Effector memory CD4-positive, alpha-beta T cell (primary cell): Measurements from ENCODE around the gene KRTAP24-1.

ENCODE experiments used
- DNase-seq, 3 donors: peaks; one replicate each; pipeline ENCODE4 v3.0.0-alpha.2; 2020
- H3K27ac ChIP-seq: 2 replicates; pipeline ENCODE4 v1.7.0; 2013; ENCODE audit warnings: mild to moderate bottlenecking, low read length, moderate library complexity; ENCODE audit not compliant: insufficient read depth, poor library complexity, severe bottlenecking
- H3K27me3 ChIP-seq: replicated peaks from 2 replicates; pipeline ENCODE4 v1.7.0; 2013; ENCODE audit warnings: mild to moderate bottlenecking, low read length; ENCODE audit not compliant: insufficient read depth, control insufficient read depth, poor library complexity, severe bottlenecking
- H3K36me3 ChIP-seq: 2 replicates; pipeline ENCODE4 v1.7.0; 2013; ENCODE audit warnings: mild to moderate bottlenecking, low read length, moderate library complexity; ENCODE audit not compliant: control insufficient read depth, insufficient read depth
- H3K4me1 ChIP-seq: 2 replicates; pipeline ENCODE4 v1.7.0; 2013; ENCODE audit warnings: low read length, mild to moderate bottlenecking; ENCODE audit not compliant: control insufficient read depth, insufficient read depth, poor library complexity, severe bottlenecking
- H3K4me3 ChIP-seq: 2 replicates; pipeline ENCODE4 v1.7.0; 2013; ENCODE audit warnings: low read length, low read depth, mild to moderate bottlenecking; ENCODE audit not compliant: insufficient read depth, poor library complexity, severe bottlenecking
- H3K9me3 ChIP-seq: 2 replicates; pipeline ENCODE4 v1.7.0; 2013; ENCODE audit warnings: mild to moderate bottlenecking, low read length, moderate library complexity; ENCODE audit not compliant: control insufficient read depth
- total RNA-seq, 3 donors: gene quantifications; one replicate each; lab custom pipeline; 2026; lab: John Stamatoyannopoulos, UW

KRTAP24-1 gene, protein sequence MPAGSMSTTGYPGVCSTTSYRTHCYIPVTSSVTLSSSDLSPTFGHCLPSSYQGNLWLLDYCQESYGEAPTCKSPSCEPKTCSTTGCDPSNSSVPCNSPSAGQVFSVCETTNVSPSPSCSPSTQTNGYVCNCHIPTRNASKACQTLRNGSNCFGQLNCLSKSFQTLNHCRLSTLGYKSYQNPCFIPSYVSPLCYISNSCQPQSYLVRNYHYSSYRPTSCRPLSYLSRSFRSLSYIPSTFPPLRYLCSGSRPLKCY
- 0 reads per million in 3 donors for total RNA-seq

DNA sequence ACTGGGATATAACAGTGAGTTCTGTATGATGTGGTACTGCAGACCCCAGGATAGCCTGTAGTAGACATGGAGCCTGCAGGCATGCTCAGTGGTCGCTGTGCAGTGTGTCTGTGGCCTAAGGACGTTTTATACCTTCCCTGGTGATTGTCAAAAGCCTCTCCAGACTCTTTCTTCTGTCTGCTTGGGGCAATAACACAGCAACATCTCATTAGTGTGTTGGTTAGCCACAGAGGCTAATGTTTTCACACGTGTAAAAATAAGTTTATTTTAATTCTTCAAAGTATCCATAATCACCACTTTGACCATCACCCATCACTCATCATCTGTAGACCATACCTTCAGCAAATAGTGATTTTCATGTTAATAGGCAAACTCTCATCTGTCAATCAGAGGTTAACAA is at the start of gene KRTAP24-1:
KRTAP24-1 (minus strand) TSS at position 101 of the 400 bp plus-strand sequence; CDS start at position 83, 18 bp downstream.
- Histone ChIP-seq H3K9me3 (no peaks in the 10 kb centered on the region), H3K27ac (no peak within 1 kb of the TSS), H3K27me3 (no peaks in the 10 kb centered on the region), H3K4me3 (no peak within 1 kb of the TSS), H3K36me3 (no peaks in the 10 kb centered on the region), H3K4me1 (no peaks in the 10 kb centered on the region)
- DNase-seq: no peak

DNA sequence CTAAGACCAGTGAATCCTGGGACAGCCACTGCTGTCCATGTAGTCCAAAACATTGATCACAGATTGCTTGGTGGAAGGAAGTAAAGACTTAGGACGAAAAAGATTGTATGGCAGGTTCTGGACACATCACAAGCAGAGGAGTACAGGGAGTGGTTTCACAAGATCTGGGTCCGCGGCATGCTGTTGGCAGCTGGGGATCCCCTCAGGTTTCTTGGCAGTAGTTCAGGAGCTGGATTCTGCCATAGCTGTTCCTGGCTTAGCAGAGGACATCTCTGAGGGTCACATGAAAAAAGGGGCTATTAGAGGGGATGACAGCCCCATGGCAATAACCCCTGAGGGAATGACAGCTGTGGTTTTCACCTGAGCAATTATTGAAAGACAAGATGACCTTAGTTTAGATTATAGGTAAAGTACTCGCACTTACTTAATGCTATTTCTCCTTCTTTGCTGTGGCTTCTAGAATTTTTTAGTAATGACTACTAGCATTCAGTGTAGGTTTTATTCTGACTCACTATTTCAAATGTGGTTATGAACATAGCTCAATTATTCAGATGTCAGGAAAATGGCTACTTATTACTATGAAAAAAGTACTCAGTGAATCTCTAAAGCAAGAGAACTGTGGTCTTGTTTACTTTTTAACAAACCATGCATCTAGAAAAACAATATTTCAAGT is 46.6 kb upstream of the KRTAP24-1 start:
- no peaks in the 10 kb centered on the region for H3K9me3 ChIP-seq
- no peaks in the 10 kb centered on the region for H3K36me3 ChIP-seq
- no peaks in the 10 kb centered on the region for H3K27me3 ChIP-seq
- H3K4me3 ChIP-seq: no peak overlapping the region
- H3K27ac ChIP-seq: no peak overlapping the region
- DNase-seq: no peak
- no peaks in the 10 kb centered on the region for H3K4me1 ChIP-seq

DNA sequence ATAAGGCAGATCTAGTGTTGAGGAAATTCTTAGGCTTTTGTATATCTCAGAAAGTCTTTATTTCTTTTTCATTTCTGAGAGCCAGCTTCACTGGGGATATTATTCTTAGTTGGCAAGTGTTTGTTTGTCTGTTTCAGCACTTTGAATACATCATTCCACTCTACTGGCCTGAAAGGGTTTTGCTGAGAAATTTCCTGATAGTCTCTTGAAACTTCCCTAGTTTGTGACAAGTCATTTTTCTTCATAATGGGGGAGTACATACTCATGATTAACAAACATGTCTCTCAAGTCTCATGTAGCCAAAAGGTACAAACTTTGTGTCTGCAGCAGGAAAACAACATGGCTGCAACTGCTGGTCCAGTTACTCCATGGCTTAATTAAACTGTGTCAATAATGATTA is 43.6 kb upstream of the KRTAP24-1 start:
- no peak for DNase-seq
- no peaks in the 10 kb centered on the region for H3K27me3 ChIP-seq

DNA sequence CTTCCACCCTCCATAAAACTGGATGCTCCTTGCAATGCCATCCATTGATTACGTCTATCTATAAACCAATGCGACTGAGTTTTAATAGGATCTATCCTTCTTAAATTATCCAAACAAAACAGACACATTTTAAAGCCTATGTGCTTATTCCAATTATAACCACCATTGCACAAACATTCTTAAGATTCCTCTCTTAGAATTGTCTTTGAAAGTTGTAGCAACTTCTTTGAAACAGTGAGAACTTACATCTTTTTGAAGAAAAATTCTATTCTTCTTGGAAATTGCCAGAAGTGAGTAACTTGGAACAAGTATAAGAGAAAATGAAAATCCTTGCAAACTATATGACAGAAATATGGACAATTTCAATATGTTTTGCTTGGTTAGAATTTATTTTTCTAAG is 37.5 kb upstream of the KRTAP24-1 start, which contains the start of gene KRTAP26-1:
KRTAP26-1 (minus strand) TSS at position 101 of the 400 bp plus-strand sequence. CDS start 280 bp downstream, outside the sequence.
- no peak for DNase-seq
- Histone ChIP-seq H3K4me1 (no peaks in the 10 kb centered on the region), H3K4me3 (no peak within 1 kb of the TSS), H3K27me3 (no peaks in the 10 kb centered on the region), H3K36me3 (no peaks in the 10 kb centered on the region), H3K27ac (no peak within 1 kb of the TSS), H3K9me3 (no peaks in the 10 kb centered on the region)

More for the DNA sequence above, 43.6 kb upstream of the KRTAP24-1 start:
- H3K4me3 ChIP-seq: no peak overlapping the region
- H3K9me3 ChIP-seq: no peaks in the 10 kb centered on the region
- H3K27ac ChIP-seq: no peak overlapping the region
- H3K36me3 ChIP-seq: no peaks in the 10 kb centered on the region
- no peaks in the 10 kb centered on the region for H3K4me1 ChIP-seq

DNA sequence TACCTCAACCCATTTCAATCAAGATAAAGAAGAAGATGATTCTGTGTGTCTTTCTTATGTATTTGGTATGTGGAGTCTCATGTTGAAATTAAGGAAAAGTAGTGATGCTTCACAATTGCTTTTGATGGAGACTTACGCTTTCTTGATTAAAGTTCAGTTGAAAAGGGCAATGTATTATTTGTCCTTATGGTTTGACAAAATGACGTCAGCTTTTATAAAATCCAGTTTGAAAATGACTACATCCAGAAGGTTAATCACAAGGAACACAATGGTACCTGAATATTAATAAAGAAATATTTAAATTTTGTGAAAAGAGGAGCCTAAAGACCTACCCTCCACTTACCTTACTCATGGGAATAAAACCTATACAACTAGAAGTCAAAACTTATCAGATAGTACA is 33.0 kb upstream of the KRTAP24-1 start:
- no peak for DNase-seq
- Histone ChIP-seq H3K4me3 (no peak overlapping the region), H3K27me3 (no peaks in the 10 kb centered on the region), H3K27ac (no peak overlapping the region), H3K36me3 (no peaks in the 10 kb centered on the region), H3K4me1 (no peaks in the 10 kb centered on the region), H3K9me3 (no peaks in the 10 kb centered on the region)

DNA sequence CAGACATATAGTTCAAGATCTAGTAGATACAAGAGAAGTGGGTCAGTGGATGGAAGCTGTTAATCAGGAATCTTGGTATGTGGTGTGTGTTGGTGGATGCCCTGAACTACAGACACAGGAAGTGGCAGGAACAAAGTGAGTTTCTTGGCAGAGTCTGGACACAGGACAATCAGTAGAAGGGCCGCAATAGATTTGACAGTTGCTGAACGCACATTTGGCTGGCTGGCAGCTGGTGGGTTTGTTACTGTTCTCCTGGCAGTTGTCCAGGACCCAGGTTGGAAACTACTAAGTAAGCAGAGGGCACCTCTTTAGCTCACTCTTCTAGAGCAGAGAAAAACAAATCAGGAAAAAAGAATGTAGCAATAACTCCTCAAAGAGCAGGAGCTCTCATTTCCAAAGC is 24.1 kb upstream of the KRTAP24-1 start:
- Histone ChIP-seq H3K36me3 (no peaks in the 10 kb centered on the region), H3K9me3 (no peaks in the 10 kb centered on the region), H3K27ac (no peak overlapping the region), H3K4me3 (no peak overlapping the region), H3K4me1 (no peaks in the 10 kb centered on the region), H3K27me3 (no peaks in the 10 kb centered on the region)
- DNase-seq: no peak

DNA sequence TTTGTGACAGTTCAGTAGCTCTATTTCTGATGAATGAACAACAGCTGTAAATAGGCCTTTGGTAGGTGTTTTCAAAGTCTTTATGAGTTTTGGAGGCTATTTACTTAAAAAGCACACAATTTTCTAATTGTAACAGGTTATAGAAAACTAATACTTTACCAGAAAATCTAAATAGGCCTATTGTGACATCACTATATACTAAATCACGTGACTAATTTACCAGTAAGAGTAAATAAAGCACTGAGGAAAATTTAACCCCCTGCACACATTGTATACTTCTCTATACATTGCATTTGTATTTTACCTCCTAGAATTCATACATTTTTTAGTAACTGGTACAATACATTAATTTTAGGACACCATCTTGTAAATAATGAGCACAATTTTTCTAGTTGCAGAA is 22.4 kb upstream of the KRTAP24-1 start:
- no peak overlapping the region for H3K27ac ChIP-seq
- H3K9me3 ChIP-seq: no peaks in the 10 kb centered on the region
- H3K27me3 ChIP-seq: no peaks in the 10 kb centered on the region
- no peak for DNase-seq
- H3K4me3 ChIP-seq: no peak overlapping the region
- no peaks in the 10 kb centered on the region for H3K36me3 ChIP-seq
- no peaks in the 10 kb centered on the region for H3K4me1 ChIP-seq

DNA sequence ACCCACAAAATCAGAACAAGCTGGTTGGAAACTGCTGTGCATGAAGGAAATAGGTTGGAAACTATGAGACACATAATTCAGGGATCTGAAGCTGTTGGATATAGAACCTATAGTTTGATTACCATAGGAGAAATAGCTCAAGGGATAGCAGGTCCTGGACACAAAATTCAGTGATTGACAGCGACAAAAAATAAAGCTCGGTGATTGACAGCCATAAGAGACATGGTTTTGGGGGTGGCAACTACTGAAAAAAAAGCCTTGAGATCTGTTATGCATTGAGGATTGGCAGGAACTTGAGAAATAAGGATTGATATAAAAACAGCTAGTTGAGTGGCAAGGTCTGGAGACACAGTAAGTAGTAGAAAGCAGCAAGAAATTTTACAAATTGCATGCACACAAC is 6.5 kb upstream of the KRTAP24-1 start, which contains the start of gene KRTAP25-1:
KRTAP25-1 (minus strand) TSS at position 300 of the 400 bp plus-strand sequence; CDS start at position 276, 24 bp downstream.
- Histone ChIP-seq H3K9me3 (no peaks in the 10 kb centered on the region), H3K36me3 (no peaks in the 10 kb centered on the region), H3K27me3 (no peaks in the 10 kb centered on the region), H3K27ac (no peak within 1 kb of the TSS), H3K4me3 (no peak within 1 kb of the TSS), H3K4me1 (no peaks in the 10 kb centered on the region)
- no peak for DNase-seq

DNA sequence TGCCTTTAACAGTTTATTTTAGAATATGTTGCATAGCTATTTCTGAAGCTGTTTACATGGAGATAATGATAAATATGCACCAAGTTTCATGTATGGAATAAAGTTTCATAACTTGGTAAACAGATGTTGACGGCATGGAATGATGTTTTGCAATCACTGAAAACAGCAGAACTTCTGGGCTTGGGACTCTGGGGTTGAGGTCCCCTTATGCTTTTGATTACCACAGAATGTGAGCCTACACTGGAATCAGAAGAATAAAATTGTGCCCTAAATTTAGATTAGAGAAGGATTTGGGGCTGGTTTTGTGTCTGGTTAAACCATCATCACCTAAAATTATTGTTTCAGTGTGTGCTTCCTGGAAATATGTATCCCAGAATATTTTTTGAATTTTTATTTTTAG is 11.1 kb downstream of the KRTAP24-1 start:
- Histone ChIP-seq H3K36me3 (no peaks in the 10 kb centered on the region), H3K4me1 (no peaks in the 10 kb centered on the region), H3K27ac (no peak overlapping the region), H3K4me3 (no peak overlapping the region), H3K9me3 (no peaks in the 10 kb centered on the region), H3K27me3 (no peaks in the 10 kb centered on the region)
- DNase-seq: no peak

DNA sequence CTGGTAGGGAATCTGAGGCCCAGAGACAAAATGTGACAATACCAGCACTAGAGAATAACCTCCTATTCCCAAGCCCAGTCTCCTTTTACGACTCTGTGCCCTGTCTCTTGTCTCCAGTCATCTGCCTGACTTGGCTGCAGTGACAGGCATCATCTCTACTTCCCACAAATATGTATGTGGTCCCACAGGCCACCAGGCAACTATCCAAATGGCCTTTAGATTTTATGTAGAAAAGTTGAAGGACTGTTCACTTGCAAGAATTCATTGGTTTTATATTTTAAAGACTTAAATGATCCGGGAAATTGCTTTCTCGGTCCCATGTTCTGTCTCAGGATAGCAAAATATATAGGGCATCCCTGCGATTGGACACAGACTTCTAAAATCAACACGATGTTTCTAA is 11.6 kb downstream of the KRTAP24-1 start:
- DNase-seq: no peak
- H3K36me3 ChIP-seq: no peaks in the 10 kb centered on the region
- H3K4me3 ChIP-seq: no peak overlapping the region
- H3K27ac ChIP-seq: no peak overlapping the region
- H3K9me3 ChIP-seq: no peaks in the 10 kb centered on the region
- no peaks in the 10 kb centered on the region for H3K4me1 ChIP-seq
- no peaks in the 10 kb centered on the region for H3K27me3 ChIP-seq
